Fibroblast of gingiva (primary cell): Measurements from ENCODE around the gene KRR1.
"Not testable (repeated sequence)": the region's sequence is repeated elsewhere in the genome, so short reads cannot be mapped to it uniquely, and the experiment has no call there.

Experiments used
- DNase-seq: peaks from one replicate; pipeline ENCODE4 v3.0.0-alpha.2; 2011; ENCODE audit warnings: low read depth

KRR1 gene

DNA sequence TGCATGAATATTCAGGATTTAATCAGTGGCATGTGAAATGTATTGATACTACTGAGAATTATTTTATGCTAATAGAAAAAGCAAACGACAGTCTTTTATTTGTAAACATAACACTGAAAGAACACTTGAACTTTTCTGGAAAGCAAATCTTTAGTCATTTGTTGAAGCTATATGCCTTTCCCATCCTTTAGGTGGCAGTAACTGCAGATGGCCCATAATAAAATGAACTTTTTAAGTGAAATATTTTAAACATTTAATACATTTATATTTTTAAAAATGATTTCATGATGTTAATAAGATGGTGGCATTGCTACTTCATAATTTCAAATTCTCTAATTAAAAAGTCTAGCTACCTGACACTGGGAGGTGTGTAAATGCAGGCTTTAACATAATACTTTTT lies 13.9 kb upstream of the KRR1 start:
- no peak for DNase-seq

DNA sequence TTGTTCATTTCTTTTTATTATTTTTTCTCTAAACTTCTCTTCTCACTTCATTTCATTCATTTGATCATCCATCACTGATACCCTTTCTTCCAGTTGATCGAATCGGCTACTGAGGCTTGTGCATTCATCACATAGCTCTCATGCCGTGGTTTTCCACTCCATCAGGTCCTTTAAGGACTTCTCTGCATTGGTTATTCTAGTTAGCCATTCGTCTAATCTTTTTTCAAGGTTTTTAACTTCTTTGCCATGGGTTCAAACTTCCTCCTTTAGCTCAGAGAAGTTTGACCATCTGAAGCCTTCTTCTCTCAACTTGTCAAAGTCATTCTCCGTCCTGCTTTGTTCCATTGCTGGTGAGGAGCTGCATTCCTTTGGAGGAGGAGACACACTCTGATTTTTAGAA lies 10.7 kb upstream of the KRR1 start:
- not testable (repeated sequence) for DNase-seq

DNA sequence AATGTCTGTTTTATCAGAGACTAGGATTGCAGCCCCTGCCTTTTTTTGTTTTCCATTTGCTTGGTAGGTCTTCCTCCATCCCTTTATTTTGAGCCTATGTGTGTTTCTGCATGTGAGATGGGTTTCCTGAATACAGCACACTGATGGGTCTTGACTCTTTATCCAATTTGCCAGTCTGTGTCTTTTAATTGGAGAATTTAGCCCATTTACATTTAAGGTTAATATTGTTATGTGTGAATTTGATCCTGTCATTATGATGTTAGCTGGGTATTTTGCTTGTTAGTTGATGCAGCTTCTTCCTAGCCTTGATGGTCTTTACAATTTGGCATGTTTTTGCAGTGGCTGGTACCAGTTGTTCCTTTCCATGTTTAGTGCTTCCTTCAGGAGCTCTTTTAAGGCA lies 9.8 kb upstream of the KRR1 start:
- not testable (repeated sequence) for DNase-seq

DNA sequence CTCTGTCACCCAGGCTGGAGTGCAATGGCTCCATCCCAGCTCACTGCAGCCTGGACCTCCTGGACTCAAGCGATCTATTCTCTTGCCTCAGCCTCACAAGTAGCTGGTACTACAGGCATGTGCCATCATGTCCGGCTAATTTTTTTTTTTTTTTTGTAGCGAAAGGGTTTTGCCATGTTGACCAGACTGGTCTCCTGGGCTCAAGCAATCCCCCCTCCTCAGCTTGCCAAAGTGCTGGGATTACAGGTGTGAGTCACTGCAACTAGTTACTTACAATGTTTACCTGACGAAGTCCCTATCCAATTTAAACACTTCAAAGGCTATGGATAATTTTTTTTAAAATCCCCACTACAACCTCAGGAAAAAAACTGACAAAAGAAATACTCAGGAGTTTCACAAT lies 1.8 kb downstream of the KRR1 start:
- DNase-seq, result no peak

DNA sequence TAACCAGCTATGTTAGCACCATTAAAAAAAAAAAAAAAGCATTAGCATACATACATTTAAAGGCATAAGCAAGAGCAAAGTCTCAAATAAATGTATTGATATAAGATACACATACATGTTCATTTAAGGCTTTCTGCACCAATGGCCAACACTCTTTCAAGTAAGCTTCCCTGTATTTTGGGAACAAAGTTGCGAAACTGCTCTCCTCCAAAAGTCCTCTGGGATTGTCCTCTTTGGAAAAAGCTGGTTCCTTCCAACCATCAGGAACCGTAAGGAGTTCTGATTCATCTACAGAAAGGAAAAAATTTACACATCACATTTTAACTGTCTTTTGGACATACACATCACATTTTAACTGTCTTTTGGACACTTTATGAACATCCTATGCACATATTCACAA lies 3.2 kb downstream of the KRR1 start:
- DNase-seq, result no peak

DNA sequence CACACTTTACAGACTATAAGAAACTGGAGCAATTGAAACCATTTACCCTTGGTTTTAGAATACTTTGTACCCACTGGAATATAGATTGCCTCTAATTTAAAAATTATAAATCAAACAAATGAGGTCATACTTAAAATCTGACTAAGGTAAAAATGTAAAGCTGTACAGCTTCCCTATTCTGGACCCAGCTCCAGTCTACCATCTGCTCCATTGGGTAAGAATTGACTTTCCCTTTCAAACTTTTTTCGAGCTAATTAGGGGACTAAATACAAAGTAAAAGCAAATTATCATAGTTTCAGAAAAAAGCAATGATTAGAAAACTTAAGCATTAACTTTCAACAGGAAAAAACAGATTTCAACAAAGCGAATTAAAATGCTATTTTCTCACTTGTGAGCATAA lies 4.3 kb downstream of the KRR1 start:
- DNase-seq, result no peak

DNA sequence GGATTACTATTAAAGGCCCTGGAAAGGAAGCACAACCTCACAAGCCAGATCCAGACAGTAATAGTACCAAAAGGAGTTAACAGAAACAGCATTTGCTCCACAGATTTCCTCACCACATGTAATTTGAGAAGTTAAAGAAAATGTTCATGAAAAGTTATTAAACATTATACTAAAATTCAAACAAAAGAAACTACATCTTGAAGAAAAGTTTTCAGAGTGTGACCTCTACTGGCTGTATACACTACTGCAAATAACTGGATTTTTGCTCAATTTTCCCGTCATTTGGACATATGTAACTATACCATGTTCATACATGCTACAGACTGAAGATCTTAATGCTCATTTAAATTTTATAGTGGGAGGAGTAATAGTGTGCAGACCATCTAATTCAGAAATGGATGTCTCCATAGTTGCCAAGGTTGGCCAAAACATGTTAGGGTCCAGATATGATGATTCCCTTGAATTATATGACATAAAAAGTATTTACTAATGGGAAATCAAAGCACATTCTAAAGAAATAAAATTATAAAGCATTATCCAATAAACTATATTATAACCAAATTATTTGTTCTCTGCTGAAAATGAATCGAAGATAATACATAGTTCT lies 5.6 kb downstream of the KRR1 start:
- DNase-seq, result peak; percentile 66

DNA sequence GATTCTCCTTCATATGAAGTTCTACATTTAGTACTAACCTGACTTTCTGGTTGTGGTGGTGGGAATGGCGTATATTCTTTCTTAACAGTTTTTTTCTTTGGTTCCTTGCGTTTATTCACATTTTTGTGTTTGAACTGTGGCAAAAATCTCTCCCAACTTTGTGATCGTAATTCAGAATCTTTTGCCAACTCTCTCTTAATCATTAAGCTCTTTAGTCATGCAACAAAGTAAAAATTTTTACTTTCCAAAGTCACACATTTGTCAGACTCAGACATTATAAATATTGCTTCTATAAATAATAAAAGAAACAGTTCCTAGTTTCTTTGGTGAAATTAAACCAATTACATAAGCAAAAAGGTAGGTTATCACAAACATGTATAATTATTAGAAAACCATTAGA lies 7.5 kb downstream of the KRR1 start:
- no peak for DNase-seq

DNA sequence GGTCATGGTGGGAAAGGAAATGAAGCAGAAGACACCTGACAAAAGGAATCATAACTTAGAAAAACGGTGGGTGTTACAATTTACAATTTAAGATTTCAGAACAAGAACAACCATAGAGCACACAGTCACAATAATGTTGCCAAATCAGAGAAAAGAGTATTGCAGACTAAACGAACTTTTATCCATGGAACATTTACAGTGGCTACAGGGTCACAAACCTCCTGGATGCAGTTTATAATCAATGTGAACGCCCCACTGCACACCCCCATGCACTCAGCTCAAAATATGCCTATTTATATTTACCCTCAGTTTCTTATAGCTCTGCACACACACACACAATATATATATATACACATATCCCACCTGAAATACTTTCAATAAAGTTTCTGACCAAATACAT lies 8.0 kb downstream of the KRR1 start:
- DNase-seq, result no peak

DNA sequence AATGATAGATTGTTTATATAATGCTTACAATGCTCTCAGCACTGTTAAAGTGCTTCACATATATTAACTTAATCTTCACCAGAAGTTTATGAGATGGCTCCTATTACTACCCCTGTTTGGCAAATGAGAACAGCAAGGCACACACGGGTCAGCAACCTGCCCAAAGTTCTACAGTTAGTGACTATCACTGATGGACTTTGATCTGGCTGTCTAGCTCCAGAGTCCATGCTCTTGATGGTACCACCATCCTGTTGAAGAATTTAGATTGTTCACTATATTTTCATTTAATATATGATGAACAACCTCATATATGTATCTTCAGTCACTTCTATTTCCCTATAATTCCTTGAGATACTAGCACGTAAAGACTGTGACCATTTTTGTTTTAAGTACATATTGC lies 20.2 kb downstream of the KRR1 start:
- DNase-seq, result no peak

DNA sequence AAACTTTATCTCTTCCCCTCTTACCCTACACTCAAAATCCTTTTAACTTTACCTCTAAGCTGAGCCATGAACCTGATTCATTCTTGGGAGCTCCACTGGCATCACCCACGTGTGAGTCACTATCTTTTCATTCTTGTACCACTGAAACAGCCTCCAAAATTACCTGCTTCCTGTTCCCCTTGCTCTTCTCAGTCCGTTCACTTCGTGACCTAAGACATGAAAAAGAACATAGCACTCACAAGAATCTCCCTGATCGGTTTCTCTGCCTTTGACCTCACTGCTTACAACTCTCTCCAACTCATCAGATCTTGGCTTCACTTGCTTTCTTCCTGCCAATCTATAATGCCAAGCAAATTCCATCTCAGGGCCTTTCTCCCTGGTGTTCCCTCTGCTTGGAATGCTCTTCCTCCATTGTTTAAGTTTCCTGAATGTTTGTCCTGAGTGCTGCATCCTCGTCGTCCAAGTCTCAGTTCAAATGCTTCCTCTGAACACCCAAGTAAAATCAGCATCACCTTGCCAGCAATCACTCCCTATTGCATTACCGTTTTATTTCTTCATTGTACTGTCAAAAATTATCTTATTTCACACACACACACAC lies 21.7 kb downstream of the KRR1 start:
- DNase-seq, result peak; percentile 59

DNA sequence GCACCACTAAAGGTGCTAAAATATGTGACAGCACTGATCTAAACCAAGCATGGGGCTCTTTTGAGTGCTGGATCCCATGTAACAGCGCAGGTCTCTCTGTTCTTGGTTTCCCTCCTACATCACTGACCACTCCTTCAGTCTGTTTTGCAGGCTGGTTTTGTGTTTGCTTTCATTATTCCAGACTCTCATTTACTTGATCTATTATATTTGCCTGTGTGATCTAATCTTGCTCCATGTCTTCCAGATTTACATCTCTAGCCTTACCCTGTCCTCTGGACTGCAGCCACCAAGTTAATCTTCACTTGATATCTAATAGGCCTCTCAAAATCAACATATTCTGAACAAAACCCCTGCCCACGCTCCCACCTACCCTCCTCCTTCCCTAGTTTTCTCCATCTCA lies 22.2 kb downstream of the KRR1 start:
- DNase-seq, result no peak

DNA sequence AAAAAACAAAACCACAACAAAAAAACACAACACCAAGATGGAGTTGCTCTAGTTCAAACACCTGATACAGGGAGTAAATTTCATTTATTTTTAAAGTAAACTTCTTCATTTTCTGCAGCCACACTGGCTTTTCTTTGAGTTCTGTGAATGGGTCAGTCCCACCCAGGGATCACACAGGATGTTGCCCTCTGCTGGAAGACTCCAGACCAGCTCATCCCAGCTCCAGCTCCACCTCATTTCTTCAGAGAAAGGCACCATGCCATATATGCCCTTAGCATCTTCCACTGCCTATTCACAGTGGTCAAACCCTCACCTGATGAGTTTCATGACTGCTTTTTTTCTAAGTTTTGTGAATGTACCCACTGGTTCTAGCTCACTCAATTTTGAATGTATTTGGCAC lies 22.9 kb downstream of the KRR1 start:
- DNase-seq, result peak; percentile 48

DNA sequence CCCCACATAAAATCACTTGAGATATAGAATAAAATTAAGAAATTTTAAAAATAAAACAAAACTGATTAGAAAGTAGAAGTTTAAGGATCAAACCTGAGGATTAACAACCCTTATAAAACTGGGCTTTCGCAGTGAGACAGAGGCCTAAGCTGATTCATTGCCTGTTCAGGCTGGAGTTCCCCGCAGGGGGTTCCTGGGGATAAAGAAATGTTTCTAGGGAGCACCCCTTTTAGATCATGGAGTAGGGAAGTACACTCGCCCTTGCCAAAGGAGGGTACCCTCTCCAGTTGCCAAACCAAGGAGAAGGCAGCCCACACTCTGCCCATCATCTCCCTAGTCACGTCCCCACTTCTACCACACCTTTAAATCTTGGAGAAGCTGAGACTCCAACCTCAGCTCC lies 24.1 kb downstream of the KRR1 start:
- no peak for DNase-seq

DNA sequence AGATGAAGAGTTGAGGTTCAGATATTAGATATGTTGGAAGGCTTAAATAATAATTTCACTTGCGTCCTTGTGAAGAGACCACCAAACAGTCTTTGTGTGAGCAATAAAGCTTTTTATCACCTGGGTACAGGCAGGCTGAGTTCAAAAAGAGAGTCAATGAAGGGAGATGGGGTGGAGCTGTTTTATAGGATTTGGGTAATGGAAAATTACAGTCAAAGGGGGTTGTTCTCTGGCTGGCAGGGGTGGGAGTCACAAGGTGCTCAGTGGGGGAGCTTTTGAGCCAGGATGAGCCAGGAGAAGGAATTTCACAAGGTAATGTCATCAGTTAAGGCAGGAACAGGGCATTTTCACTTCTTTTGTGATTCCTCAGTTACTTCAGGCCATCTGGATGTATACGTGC lies 27.0 kb downstream of the KRR1 start:
- DNase-seq, result not testable (repeated sequence)

DNA sequence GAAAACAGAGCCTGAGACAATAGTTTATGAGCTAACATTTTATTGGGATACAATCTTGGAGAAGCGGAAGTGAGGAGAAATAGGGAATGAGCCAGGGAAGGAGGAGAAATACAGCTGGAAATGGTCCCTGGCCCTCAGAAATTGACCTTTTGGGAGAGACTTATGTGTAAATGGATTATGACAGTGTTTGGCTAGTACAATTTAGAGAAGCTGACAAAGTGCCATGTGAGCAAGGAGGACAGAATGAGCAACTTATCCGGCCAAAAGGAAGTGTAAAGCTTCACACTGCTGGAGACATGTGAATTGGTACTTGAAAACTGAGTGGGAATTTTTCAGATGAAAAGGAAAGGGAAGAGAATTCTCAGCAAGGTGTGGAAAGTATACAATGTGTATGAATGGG lies 28.0 kb downstream of the KRR1 start:
- DNase-seq, result peak; percentile 14

DNA sequence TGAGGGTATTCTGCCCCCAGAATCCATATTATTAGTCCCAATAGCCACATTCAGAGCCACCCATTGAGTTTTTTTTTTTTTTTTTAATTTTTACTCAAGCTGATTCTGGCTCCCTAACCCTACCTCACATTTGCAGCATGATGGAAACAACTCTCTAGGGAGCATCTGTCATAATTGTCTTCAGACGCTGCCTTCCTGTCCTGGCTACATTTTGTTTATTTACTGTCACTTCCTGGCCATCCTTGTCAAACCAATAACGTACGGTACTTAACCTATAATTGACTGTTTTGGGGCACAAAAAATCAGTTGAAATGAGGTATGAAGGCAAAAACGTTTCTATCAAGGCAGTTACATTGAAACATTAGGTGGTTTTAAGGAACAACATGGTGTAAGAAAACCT lies 28.8 kb downstream of the KRR1 start:
- no peak for DNase-seq

DNA sequence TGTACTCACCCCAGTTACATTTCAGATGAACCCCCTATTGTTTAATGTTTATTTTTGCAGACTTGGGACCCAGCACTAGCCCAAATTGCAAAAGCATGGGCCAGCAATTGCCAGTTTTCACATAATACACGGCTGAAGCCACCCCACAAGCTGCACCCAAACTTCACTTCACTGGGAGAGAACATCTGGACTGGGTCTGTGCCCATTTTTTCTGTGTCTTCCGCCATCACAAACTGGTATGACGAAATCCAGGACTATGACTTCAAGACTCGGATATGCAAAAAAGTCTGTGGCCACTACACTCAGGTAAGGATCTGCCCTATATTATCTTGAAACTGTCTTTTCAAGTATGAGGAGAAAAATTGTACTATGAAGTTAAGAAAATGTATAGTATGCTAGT lies 29.6 kb downstream of the KRR1 start:
- peak; percentile 75 for DNase-seq

DNA sequence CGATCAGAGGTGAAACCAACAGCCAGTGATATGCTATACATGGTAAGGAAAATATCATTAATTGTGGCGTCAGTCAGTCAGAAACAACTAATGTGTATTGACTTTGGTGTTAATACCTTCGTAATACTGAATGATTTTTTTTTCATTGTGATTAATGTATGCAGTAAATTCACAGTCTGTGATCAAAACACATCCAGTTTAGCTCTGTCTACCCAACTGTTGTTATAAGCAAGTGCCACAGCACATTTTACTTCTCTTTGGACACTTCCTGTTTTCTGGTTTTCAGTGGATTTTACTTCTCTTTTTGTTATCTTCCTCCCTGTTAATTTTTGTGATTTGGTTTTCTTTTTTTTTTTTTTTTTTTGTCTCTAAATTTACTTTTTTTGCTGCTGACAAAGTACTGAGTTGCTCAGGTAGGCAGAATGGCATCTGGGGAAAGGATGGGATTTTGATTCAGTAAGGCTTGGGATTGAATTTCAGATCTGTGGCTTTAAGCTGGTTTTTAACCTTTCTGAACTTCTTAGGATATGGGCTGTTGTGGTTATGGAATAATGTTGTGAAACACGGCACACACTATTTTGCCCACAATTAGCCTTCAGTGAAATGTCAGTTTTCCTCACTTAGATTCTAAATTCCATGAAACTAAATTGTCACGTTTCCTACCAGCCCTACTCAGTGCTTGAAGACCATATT lies 30.2 kb downstream of the KRR1 start:
- DNase-seq, result peak; percentile 29

DNA sequence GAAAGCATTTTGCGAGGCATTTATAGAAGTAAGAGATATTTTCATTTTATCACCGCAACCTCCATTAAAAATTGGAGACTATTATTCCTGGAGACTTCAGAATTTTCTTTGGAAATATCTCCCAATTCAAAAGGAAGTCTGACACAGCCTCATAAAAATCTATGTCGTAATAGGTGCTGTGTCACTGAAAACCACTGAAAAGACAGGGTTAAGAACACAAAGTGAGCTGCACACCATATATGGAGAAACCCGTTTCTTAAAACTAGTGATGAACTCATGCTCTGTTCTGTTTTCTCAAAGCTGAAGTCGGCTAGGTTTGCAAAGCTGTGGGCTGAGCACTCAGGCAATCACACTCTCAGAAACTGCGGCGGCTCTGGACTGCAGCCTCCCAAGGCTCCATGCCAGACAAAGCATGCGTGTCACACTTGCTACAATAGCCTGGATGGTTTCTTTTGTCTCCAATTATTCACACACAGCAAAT lies 30.9 kb downstream of the KRR1 start, which contains the start of gene GLIPR1:
GLIPR1 (plus strand) TSS at position 287 of the 481 bp plus-strand sequence; CDS start at position 413, 126 bp downstream.
- peak; percentile 97 for DNase-seq

DNA sequence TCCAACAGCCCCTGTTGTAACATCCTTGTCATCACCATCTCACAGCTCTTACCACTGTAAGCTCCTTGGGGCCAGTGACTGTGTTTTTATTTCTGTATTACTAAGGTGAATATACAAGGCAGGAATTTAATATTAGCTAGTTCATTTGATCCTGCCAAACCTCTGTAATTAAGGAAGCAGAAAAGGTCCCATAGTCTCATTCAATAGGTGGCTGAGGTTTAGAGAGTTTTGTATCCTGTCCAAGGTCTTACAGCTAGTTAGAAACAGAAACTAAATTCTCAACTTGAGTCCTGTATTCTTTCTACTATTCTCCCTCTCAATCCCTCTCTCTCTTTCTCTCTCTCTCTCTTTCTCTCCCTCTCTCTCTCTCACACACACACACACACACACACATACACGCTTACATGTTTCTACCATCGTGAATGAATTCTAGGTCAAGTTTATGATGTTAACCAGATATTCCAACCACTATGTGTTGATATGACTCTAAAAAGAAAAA lies 31.4 kb downstream of the KRR1 start:
- DNase-seq, result peak; percentile 50

DNA sequence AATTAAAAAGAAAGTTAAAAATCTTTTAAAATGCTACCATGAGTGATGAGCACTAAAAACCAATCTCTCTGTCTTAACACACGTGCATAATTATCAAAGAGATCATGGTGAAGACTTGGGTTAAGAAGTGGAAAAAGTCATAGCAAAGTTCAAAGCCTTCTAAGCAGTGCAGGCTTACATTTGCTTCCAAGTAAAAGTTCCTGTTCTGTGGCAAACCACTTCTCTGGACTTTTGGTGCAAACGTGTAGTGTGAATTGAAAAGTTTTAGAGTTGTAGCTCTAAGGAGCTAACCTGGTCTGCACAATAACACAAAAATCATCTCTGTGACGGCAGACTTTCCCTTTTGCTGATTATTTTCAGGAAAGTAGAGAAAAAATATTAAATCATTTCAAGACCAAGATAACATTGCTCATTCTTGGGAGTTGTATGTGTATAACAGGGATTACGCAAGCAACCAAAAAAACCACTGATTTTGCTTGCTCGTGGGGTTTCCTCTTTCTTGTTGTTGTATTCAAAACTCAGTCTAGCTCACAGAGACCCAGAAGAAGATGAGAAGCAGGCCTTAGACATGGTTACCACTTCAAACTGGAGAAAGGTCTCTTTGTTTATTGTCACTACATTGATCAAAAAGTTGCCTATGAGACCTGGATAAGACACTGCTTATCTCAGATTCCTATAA lies 33.2 kb downstream of the KRR1 start:
- peak; percentile 55 for DNase-seq

DNA sequence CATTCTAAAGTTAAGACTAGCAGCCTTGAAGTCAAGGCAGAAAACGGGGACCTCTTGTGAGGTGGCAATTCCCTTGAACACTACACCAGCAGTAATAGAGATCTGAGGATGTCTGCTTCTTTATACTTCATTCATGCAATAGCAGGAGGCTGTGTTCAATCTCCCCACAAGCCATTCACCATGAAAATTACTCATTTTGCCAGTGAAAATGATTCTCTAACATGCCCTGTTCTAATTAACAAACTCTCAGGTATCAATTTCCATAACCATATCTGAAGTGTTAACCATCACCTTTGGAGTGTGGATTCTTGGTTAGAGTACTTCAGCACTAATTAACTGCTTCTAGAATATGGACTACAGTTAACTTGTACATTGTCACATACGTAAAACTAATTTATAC lies 34.3 kb downstream of the KRR1 start:
- no peak for DNase-seq
